ENCODE results near the gene MXD3.

The MXD3 gene

GRCh38 chr5:177319913-177320588, 8.4 kb upstream of the MXD3 start:
- no peak for TF ChIP-seq POLR2AphosphoS5 (IDR thresholded peaks at IDR 0.05; ENCODE audit: low read depth, low read length)
- TF ChIP-seq SIN3A (IDR thresholded peaks at IDR 0.05; ENCODE audit: borderline replicate concordance, insufficient read depth, low read length): no peak

GRCh38 chr5:177317959-177318377, 6.3 kb upstream of the MXD3 start:
- no peak for TF ChIP-seq TAF1 (IDR thresholded peaks at IDR 0.05; ENCODE audit: borderline replicate concordance, insufficient read depth, low read length)
- TF ChIP-seq SIN3A (IDR thresholded peaks at IDR 0.05; ENCODE audit: borderline replicate concordance, insufficient read depth, low read length): no peak
- no peak for TF ChIP-seq REST (IDR thresholded peaks at IDR 0.05; ENCODE audit: insufficient read depth in 1 of 2, low read depth in 2 of 2, low read length in 2 of 2)
- TF ChIP-seq POLR2AphosphoS5 (IDR thresholded peaks at IDR 0.05; ENCODE audit: low read depth, low read length): no peak
- no peak for TF ChIP-seq FOXP2 (optimal IDR thresholded peaks at IDR 0.05; ENCODE audit: borderline replicate concordance, extremely low read depth, extremely low read length, insufficient read depth)

GRCh38 chr5:177316005-177316404, 4.3 kb upstream of the MXD3 start:
- no peak for TF ChIP-seq POLR2AphosphoS5 (IDR thresholded peaks at IDR 0.05; ENCODE audit: low read depth, low read length)
- TF ChIP-seq FOXP2 (optimal IDR thresholded peaks at IDR 0.05; ENCODE audit: borderline replicate concordance, extremely low read depth, extremely low read length, insufficient read depth): no peak
- no peak for TF ChIP-seq TAF1 (IDR thresholded peaks at IDR 0.05; ENCODE audit: borderline replicate concordance, insufficient read depth, low read length)
- no peak for TF ChIP-seq REST (IDR thresholded peaks at IDR 0.05; ENCODE audit: insufficient read depth in 1 of 2, low read depth in 2 of 2, low read length in 2 of 2)
- no peak for TF ChIP-seq SIN3A (IDR thresholded peaks at IDR 0.05; ENCODE audit: borderline replicate concordance, insufficient read depth, low read length)

- TF ChIP-seq FOXP2 (optimal IDR thresholded peaks at IDR 0.05; ENCODE audit: borderline replicate concordance, extremely low read depth, extremely low read length, insufficient read depth): no peak
- TF ChIP-seq REST (IDR thresholded peaks at IDR 0.05; ENCODE audit: insufficient read depth in 1 of 2, low read depth in 2 of 2, low read length in 2 of 2): no peak
- TF ChIP-seq TAF1 (IDR thresholded peaks at IDR 0.05; ENCODE audit: borderline replicate concordance, insufficient read depth, low read length): no peak
- no peak for TF ChIP-seq POLR2AphosphoS5 (IDR thresholded peaks at IDR 0.05; ENCODE audit: low read depth, low read length)
- no peak for TF ChIP-seq SIN3A (IDR thresholded peaks at IDR 0.05; ENCODE audit: borderline replicate concordance, insufficient read depth, low read length)
Observed at GRCh38 chr5:177315411-177315810, 3.7 kb upstream of the MXD3 start.

GRCh38 chr5:177314376-177315342, 3.0 kb upstream of the MXD3 start:
- TF ChIP-seq TAF1 (IDR thresholded peaks at IDR 0.05; ENCODE audit: borderline replicate concordance, insufficient read depth, low read length) (no peak), FOXP2 (optimal IDR thresholded peaks at IDR 0.05; ENCODE audit: borderline replicate concordance, extremely low read depth, extremely low read length, insufficient read depth) (no peak), SIN3A (IDR thresholded peaks at IDR 0.05; ENCODE audit: borderline replicate concordance, insufficient read depth, low read length) (no peak), POLR2AphosphoS5 (IDR thresholded peaks at IDR 0.05; ENCODE audit: low read depth, low read length) (no peak), REST (IDR thresholded peaks at IDR 0.05; ENCODE audit: insufficient read depth in 1 of 2, low read depth in 2 of 2, low read length in 2 of 2) (no peak)

All from PFSK-1 (cell line).